B cell (primary cell): Measurements from ENCODE around the gene TRMT2A. TPM values are rescaled to one million over a fixed set of nuclear protein-coding genes. Genes with fewer than 3 reads are reported as not detected.
"Not testable (repeated sequence)": the region's sequence is repeated elsewhere in the genome, so short reads cannot be mapped to it uniquely, and the experiment has no call there.

Experiments
- ATAC-seq: fragments of 200-7000 bp; cut with Tn5 transposase; one replicate; pipeline ENCODE4 v1.10.0; 2021; ENCODE audit warnings: low read depth, mild to moderate bottlenecking, moderate number of reproducible peaks, moderate library complexity
- CTCF ChIA-PET: fragments of 350-600 bp; sonication (Branson Sonifier 250); formaldehyde crosslinking; loops from one replicate; lab custom pipeline; 2021; ENCODE audit warnings: antibody characterized with exemption, inconsistent platforms; lab: Charles Lee
- POLR2A ChIA-PET: fragments of 350-600 bp; sonication (Branson Sonifier 250); formaldehyde crosslinking; loops from one replicate; lab custom pipeline; 2021; ENCODE audit warnings: antibody characterized with exemption; lab: Charles Lee
- DNase-seq: peaks from one replicate; pipeline ENCODE4 v3.0.0; 2013
- H2AFZ ChIP-seq: 2 replicates; pipeline ENCODE4 v1.6.1; 2012; ENCODE audit warnings: mild to moderate bottlenecking, low read depth, low read length; ENCODE audit not compliant: insufficient read depth, poor library complexity, severe bottlenecking
- H3K27ac ChIP-seq, 2 donors: 1 replicate in 1 of 2; 2 replicates in 1 of 2; pipeline ENCODE4 v1.5.1; 2012 to 2013; ENCODE audit warnings: low read length in 2 of 2, mild to moderate bottlenecking in 2 of 2, moderate library complexity in 1 of 2
- H3K27me3 ChIP-seq, 4 experiments: fragments of 200-600 bp in 1 of 4; sonication (generic) in 1 of 4; replicated peaks in 1 of 4; 1 replicate in 2 of 4; 2 replicates in 2 of 4; pipeline versions ENCODE4 v1.6.1 to v1.7.0; 2013 to 2016; ENCODE audit warnings: low read length in 3 of 4, mild to moderate bottlenecking in 2 of 4, mixed read lengths in 1 of 4, moderate library complexity in 1 of 4; ENCODE audit not compliant: insufficient read depth in 4 of 4, control insufficient read depth in 3 of 4; ENCODE audit errors: control extremely low read depth in 1 of 4
- H3K36me3 ChIP-seq, 2 experiments: replicated peaks in 1 of 2; 1 replicate in 1 of 2; 2 replicates in 1 of 2; pipeline versions ENCODE4 v1.6.1 to v1.7.1; 2013; ENCODE audit warnings: low read length in 1 of 2; ENCODE audit not compliant: insufficient read depth in 2 of 2, control insufficient read depth in 1 of 2; ENCODE audit errors: control extremely low read depth in 1 of 2, extremely low read depth in 1 of 2
- H3K4me1 ChIP-seq, 2 donors: fragments of 200-600 bp in 1 of 2; sonication (generic) in 1 of 2; 1 replicate in 1 of 2; 2 replicates in 1 of 2; pipeline versions ENCODE4 v1.5.1 to v1.6.1; 2013 to 2017; ENCODE audit warnings: low read length in 2 of 2; ENCODE audit not compliant: control insufficient read depth in 2 of 2, insufficient read depth in 2 of 2
- H3K4me2 ChIP-seq: replicated peaks from 2 replicates; pipeline ENCODE3; 2012; ENCODE audit warnings: mild to moderate bottlenecking, low read depth, low read length; ENCODE audit not compliant: poor library complexity, severe bottlenecking
- H3K4me3 ChIP-seq, 5 experiments: fragments of 200-600 bp in 1 of 5; sonication (generic) in 1 of 5; 1 replicate in 3 of 5; 2 replicates in 2 of 5; pipeline versions ENCODE4 v1.5.1 to v1.7.0; 2011 to 2016; ENCODE audit warnings: low read length in 4 of 5, mild to moderate bottlenecking in 4 of 5, low read depth in 2 of 5, control low read depth in 1 of 5, moderate library complexity in 1 of 5; ENCODE audit not compliant: insufficient read depth in 1 of 5; ENCODE audit errors: control extremely low read depth in 1 of 5, extremely low read depth in 1 of 5
- H3K79me2 ChIP-seq: fragments of 200-600 bp; sonication (generic); one replicate; pipeline ENCODE4 v1.6.0; 2016; ENCODE audit warnings: low read length; ENCODE audit not compliant: control insufficient read depth, insufficient read depth
- H3K9ac ChIP-seq: fragments of 200-600 bp; sonication (generic); 2 replicates; pipeline ENCODE4 v1.6.1; 2017; ENCODE audit warnings: mild to moderate bottlenecking, low read length, moderate library complexity
- H3K9me3 ChIP-seq, 3 donors: one replicate each; pipeline versions ENCODE4 v1.6.1 to v1.7.1; 2013; ENCODE audit warnings: low read length in 2 of 3; ENCODE audit not compliant: control insufficient read depth in 2 of 3, insufficient read depth in 1 of 3; ENCODE audit errors: control extremely low read depth in 1 of 3
- H4K20me1 ChIP-seq: 2 replicates; pipeline ENCODE4 v1.6.0; 2012; ENCODE audit warnings: mild to moderate bottlenecking, low read length; ENCODE audit not compliant: insufficient read depth, control insufficient read depth, poor library complexity, severe bottlenecking
- H3K27ac Mint-ChIP-seq: one replicate; pipeline ENCODE4 v1.8.0; 2021; ENCODE audit warnings: mixed read lengths
- H3K27me3 Mint-ChIP-seq: one replicate; pipeline ENCODE4 v1.8.0; 2021; ENCODE audit warnings: mixed read lengths
- H3K4me1 Mint-ChIP-seq: one replicate; pipeline ENCODE4 v1.8.0; 2021; ENCODE audit warnings: mixed read lengths
- H3K4me3 Mint-ChIP-seq: one replicate; pipeline ENCODE4 v1.8.0; 2021; ENCODE audit warnings: mixed read lengths
- H3K9me3 Mint-ChIP-seq: one replicate; pipeline ENCODE4 v1.8.0; 2022; ENCODE audit warnings: mixed read lengths; ENCODE audit not compliant: insufficient read depth
- CTCF ChIP-seq: fragments of 200-600 bp; IDR thresholded peaks from one replicate; pipeline ENCODE4 v1.8.0; 2022; ENCODE audit warnings: antibody characterized with exemption, mild to moderate bottlenecking
- EZH2 ChIP-seq: IDR thresholded peaks from 2 replicates; pipeline ENCODE4 v1.6.1; 2012; ENCODE audit warnings: borderline replicate concordance, low read depth, mild to moderate bottlenecking, moderate library complexity, low read length; ENCODE audit not compliant: insufficient read depth, poor library complexity, severe bottlenecking
- WGBS: methylation state at CpG from one replicate; pipeline ENCODE4 v1.1.5; 2013; ENCODE audit warnings: missing lambda C conversion rate; ENCODE audit not compliant: insufficient coverage; 5-methylcytosine and 5-hydroxymethylcytosine counted together
- intact Hi-C: fragments of 100-400 bp; cut with micrococcal nuclease; formaldehyde crosslinking; loops from one replicate; pipeline ENCODE4 v1.10.0; 2022
- polyA plus RNA-seq: library from polyadenylated mRNA; depleted of rRNA; stranded (reverse); fragments of >200 nt; gene quantifications from 2 replicates; pipeline ENCODE4 v1.2.3, GENCODE V29; 2012
- total RNA-seq, 2 donors: library from RNA; stranded (reverse); fragments of 120-200 nt in 1 of 2; gene quantifications; 1 replicate in 1 of 2; 2 replicates in 1 of 2; pipeline versions ENCODE4 v1.2.3 to v1.2.4, GENCODE V29; 2013 to 2022

Gene TRMT2A
- total and polyA plus RNA-seq, 2 donors (not counting 1 experiment from before 2014, with no cell fraction given) = 95.7 to 144 TPM

- Histone ChIP-seq H3K4me1 (no peaks in the 10 kb centered on the region), H3K79me2 (no peaks in the 10 kb centered on the region), H3K4me3 (no peak overlapping the region), H3K9ac (no peak overlapping the region), H3K9me3 (peaks cover 0 to 6% (median 0%) of the 10 kb centered on the region in 3 donors), H3K4me2 (no peak overlapping the region), H2AFZ (no peak overlapping the region), H3K27ac (no peak overlapping the region), H3K36me3 (no peaks in the 10 kb centered on the region), H3K27me3 (no peaks in the 10 kb centered on the region), H4K20me1 (no peaks in the 10 kb centered on the region)
- Mint-ChIP-seq H3K4me3 (no peak overlapping the region), H3K27me3 (no peaks in the 10 kb centered on the region), H3K4me1 (no peaks in the 10 kb centered on the region), H3K27ac (no peak overlapping the region), H3K9me3 (no peaks in the 10 kb centered on the region)
- intact Hi-C loops = loop anchor here (5.0 kb wide), 1 partner anchor 62 kb away; no protein-coding TSS in a partner anchor
- ATAC-seq (no peak), DNase-seq (no peak)
- TF ChIP-seq EZH2 (no peak), CTCF (no peak)
- POLR2A ChIA-PET = no interaction called here
- CTCF ChIA-PET = no interaction called here
- WGBS = 92% methylated on average over 11 of the region's 11 CpGs
Measured at GRCh38 chr22:20164863-20165262, 47.8 kb upstream of the TRMT2A start.

- POLR2A ChIA-PET = no interaction called here
- Mint-ChIP-seq H3K4me1 (peaks cover 2% of the 10 kb centered on the region), H3K27me3 (peaks cover 10% of the 10 kb centered on the region), H3K27ac (no peak overlapping the region), H3K4me3 (no peak overlapping the region), H3K9me3 (no peaks in the 10 kb centered on the region)
- H3K79me2 ChIP-seq = no peaks in the 10 kb centered on the region
- H3K4me2 ChIP-seq = no peak overlapping the region
- TF ChIP-seq CTCF (no peak), EZH2 (no peak)
- peaks cover 0 to 3% of the 10 kb centered on the region in 2 donors for H3K4me1 ChIP-seq
- 74% methylated on average over 3 of the region's 10 CpGs for WGBS
- intact Hi-C loops = no loop called here
- no peak for ATAC-seq
- no peak overlapping the region for H3K9ac ChIP-seq
- CTCF ChIA-PET = interaction anchor here (1.8 kb wide), 1 partner anchor 125 kb away, joined by 8 read pairs; no protein-coding TSS in a partner anchor
- no peaks in the 10 kb centered on the region for H4K20me1 ChIP-seq
- no peak overlapping the region for H3K27ac ChIP-seq
- H3K9me3 ChIP-seq = peaks cover 0 to 13% (median 0%) of the 10 kb centered on the region in 3 donors
- no peak for DNase-seq
- H3K4me3 ChIP-seq = no peak overlapping the region
- peaks cover 0 to 37% (median 10%) of the 10 kb centered on the region in 4 experiments for H3K27me3 ChIP-seq
- H2AFZ ChIP-seq = no peak overlapping the region
- H3K36me3 ChIP-seq = no peaks in the 10 kb centered on the region
Measured at GRCh38 chr22:20160041-20160440, 43.0 kb upstream of the TRMT2A start.

GRCh38 chr22:20159531-20159930, 42.5 kb upstream of the TRMT2A start:
- H3K9ac ChIP-seq, H3K27ac Mint-ChIP-seq, H3K4me1 ChIP-seq, H3K27ac ChIP-seq, H3K4me3 Mint-ChIP-seq, H3K4me2 ChIP-seq, intact Hi-C loops, H3K9me3 Mint-ChIP-seq, H2AFZ ChIP-seq, POLR2A ChIA-PET, H3K4me3 ChIP-seq, ATAC-seq, H3K36me3 ChIP-seq, H3K4me1 Mint-ChIP-seq, H3K79me2 ChIP-seq, DNase-seq, H4K20me1 ChIP-seq: not testable (repeated sequence)
- WGBS = 88% methylated on average over 1 of the region's 14 CpGs
- H3K27me3 ChIP-seq = peaks cover 0 to 40% (median 10%) of the 10 kb centered on the region in 4 experiments
- H3K9me3 ChIP-seq = peaks cover 0 to 13% (median 0%) of the 10 kb centered on the region in 3 donors
- H3K27me3 Mint-ChIP-seq = peaks cover 10% of the 10 kb centered on the region
- CTCF ChIA-PET = interaction anchor here (1.8 kb wide), 1 partner anchor 125 kb away, joined by 8 read pairs; no protein-coding TSS in a partner anchor
